CD4-positive, alpha-beta T cell treated with Interleukin-2 at 100 ng/mL for 4 hours (primary cell): Measurements from ENCODE around the gene TTC31.
A peak's percentile ranks its signal among the peaks of the same experiment; 100 is the strongest.
"Not testable (repeated sequence)": the region's sequence is repeated elsewhere in the genome, so short reads cannot be mapped to it uniquely, and the experiment has no call there.

ENCODE experiments used
- DNase-seq: peaks from one replicate; pipeline ENCODE4 v3.0.0-alpha.2; 2020; ENCODE audit warnings: low spot score

TTC31 gene

GRCh38 chr2:74482801-74483674 is at the start of gene TTC31, which contains the start of gene CCDC142:
Gene TTC31 (plus strand): TSS chr2:74483081. CDS start chr2:74483096, 15 bp downstream.
Gene CCDC142 (minus strand): TSS chr2:74482998. CDS start chr2:74482837, 161 bp downstream.
- DNase-seq = peak; percentile 96

- DNase-seq = no peak
Measured at GRCh38 chr2:74436111-74436805, 46.6 kb upstream of the TTC31 start.

GRCh38 chr2:74436848-74437695 is 45.8 kb upstream of the TTC31 start:
- DNase-seq = no peak

- DNase-seq = no peak
Measured at GRCh38 chr2:74438248-74438647, 44.6 kb upstream of the TTC31 start.

GRCh38 chr2:74439373-74439772 is 43.5 kb upstream of the TTC31 start:
- no peak for DNase-seq

GRCh38 chr2:74439803-74440377 is 43.0 kb upstream of the TTC31 start:
- no peak for DNase-seq

- peak; percentile 18 for DNase-seq
Measured at GRCh38 chr2:74440378-74441169, 42.3 kb upstream of the TTC31 start.

- no peak for DNase-seq
Measured at GRCh38 chr2:74441170-74441689, 41.7 kb upstream of the TTC31 start.

- DNase-seq = peak; percentile 26
Measured at GRCh38 chr2:74441690-74442482, 41.0 kb upstream of the TTC31 start, which contains the start of gene RTKN. Gene RTKN (minus strand): TSS chr2:74441937. CDS start chr2:74441816, 121 bp downstream.

- not testable (repeated sequence) for DNase-seq
Measured at GRCh38 chr2:74442483-74443297, 40.2 kb upstream of the TTC31 start.

- DNase-seq = no peak
Measured at GRCh38 chr2:74444498-74445318, 38.2 kb upstream of the TTC31 start.

- no peak for DNase-seq
Measured at GRCh38 chr2:74447230-74447999, 35.5 kb upstream of the TTC31 start.

- no peak for DNase-seq
Measured at GRCh38 chr2:74448771-74449170, 34.1 kb upstream of the TTC31 start.

- DNase-seq = no peak
Measured at GRCh38 chr2:74450570-74451190, 32.2 kb upstream of the TTC31 start.

- peak; percentile 99 for DNase-seq
Measured at GRCh38 chr2:74454654-74455511, 28.0 kb upstream of the TTC31 start, which contains the start of gene INO80B. Gene INO80B (plus strand): TSS chr2:74455087. CDS start chr2:74455117, 30 bp downstream.

GRCh38 chr2:74457129-74457548 is 25.7 kb upstream of the TTC31 start:
- no peak for DNase-seq
